ENCODE data around the gene ACTMAP. TPM values are rescaled to one million over a fixed set of nuclear protein-coding genes. Genes with fewer than 3 reads are reported as not detected.

Gene ACTMAP
- total and polyA plus RNA-seq, 2 of the 13 experiments (the other 11 are each of a cell fraction or from before 2014, with no cell fraction given): 2.2 to 7.9 TPM

DNA sequence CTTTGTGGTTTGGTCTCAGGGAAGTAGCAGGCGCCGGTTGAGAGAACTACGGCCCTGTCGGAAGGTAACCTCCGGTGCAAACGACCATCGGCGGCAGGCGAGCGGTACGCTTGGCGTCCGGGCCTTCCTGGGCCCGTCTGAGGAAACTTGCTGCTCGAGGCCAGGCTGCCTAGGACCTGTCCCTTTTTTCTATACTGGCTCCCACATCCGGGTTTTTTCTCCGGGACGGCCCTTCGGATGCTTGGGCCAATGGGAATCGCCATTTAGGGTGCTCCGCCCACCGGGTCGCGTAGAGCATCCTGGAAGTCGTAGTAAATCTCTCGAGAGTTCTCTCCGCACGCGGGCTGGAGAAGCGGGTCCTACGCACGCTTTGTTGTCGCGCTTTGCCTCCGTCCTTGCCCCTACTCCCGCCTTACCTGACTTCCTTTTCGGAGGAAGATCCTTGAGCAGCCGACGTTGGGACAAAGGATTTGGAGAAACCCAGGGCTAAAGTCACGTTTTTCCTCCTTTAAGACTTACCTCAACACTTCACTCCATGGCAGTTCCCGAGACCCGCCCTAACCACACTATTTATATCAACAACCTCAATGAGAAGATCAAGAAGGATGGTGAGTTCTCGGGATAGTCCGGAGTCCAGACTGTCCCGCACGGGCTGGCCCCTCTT lies 729 bp upstream of the ACTMAP start, which contains the start of gene SNRPA (continued):
- no peak for TF ChIP-seq FOXA1 (IDR thresholded peaks at IDR 0.05)
- TF ChIP-seq FOXA1 (CRISPR knock-in tag; IDR thresholded peaks at IDR 0.05): no peak
- TF ChIP-seq, protein P1, sequence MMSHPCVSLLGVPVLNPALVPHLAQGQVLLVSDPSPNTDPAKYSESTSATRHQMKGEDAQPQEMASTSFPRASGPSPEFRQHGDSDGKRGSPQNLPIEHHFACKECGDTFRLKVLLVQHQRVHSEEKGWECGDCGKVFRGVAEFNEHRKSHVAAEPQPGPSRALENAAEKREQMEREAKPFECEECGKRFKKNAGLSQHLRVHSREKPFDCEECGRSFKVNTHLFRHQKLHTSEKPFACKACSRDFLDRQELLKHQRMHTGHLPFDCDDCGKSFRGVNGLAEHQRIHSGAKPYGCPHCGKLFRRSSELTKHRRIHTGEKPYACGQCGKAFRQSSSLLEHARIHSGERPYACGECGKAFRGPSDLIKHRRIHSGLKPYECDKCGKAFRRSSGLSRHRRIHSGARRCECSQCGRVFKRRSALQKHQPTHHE (CRISPR knock-in tag; IDR thresholded peaks at IDR 0.05; ENCODE audit: borderline replicate concordance): no peak
- TF ChIP-seq ATF1 (CRISPR knock-in tag; IDR thresholded peaks at IDR 0.05): no peak
- no peak for TF ChIP-seq CCDC6 (CRISPR knock-in tag; IDR thresholded peaks at IDR 0.05)
- TF ChIP-seq, protein P2, sequence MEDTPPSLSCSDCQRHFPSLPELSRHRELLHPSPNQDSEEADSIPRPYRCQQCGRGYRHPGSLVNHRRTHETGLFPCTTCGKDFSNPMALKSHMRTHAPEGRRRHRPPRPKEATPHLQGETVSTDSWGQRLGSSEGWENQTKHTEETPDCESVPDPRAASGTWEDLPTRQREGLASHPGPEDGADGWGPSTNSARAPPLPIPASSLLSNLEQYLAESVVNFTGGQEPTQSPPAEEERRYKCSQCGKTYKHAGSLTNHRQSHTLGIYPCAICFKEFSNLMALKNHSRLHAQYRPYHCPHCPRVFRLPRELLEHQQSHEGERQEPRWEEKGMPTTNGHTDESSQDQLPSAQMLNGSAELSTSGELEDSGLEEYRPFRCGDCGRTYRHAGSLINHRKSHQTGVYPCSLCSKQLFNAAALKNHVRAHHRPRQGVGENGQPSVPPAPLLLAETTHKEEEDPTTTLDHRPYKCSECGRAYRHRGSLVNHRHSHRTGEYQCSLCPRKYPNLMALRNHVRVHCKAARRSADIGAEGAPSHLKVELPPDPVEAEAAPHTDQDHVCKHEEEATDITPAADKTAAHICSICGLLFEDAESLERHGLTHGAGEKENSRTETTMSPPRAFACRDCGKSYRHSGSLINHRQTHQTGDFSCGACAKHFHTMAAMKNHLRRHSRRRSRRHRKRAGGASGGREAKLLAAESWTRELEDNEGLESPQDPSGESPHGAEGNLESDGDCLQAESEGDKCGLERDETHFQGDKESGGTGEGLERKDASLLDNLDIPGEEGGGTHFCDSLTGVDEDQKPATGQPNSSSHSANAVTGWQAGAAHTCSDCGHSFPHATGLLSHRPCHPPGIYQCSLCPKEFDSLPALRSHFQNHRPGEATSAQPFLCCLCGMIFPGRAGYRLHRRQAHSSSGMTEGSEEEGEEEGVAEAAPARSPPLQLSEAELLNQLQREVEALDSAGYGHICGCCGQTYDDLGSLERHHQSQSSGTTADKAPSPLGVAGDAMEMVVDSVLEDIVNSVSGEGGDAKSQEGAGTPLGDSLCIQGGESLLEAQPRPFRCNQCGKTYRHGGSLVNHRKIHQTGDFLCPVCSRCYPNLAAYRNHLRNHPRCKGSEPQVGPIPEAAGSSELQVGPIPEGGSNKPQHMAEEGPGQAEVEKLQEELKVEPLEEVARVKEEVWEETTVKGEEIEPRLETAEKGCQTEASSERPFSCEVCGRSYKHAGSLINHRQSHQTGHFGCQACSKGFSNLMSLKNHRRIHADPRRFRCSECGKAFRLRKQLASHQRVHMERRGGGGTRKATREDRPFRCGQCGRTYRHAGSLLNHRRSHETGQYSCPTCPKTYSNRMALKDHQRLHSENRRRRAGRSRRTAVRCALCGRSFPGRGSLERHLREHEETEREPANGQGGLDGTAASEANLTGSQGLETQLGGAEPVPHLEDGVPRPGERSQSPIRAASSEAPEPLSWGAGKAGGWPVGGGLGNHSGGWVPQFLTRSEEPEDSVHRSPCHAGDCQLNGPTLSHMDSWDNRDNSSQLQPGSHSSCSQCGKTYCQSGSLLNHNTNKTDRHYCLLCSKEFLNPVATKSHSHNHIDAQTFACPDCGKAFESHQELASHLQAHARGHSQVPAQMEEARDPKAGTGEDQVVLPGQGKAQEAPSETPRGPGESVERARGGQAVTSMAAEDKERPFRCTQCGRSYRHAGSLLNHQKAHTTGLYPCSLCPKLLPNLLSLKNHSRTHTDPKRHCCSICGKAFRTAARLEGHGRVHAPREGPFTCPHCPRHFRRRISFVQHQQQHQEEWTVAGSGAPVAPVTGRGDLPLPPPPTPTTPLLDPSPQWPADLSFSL (CRISPR knock-in tag; IDR thresholded peaks at IDR 0.05): no peak
- no peak for TF ChIP-seq ONECUT2 (CRISPR knock-in tag; IDR thresholded peaks at IDR 0.05)
- TF ChIP-seq, protein P3, sequence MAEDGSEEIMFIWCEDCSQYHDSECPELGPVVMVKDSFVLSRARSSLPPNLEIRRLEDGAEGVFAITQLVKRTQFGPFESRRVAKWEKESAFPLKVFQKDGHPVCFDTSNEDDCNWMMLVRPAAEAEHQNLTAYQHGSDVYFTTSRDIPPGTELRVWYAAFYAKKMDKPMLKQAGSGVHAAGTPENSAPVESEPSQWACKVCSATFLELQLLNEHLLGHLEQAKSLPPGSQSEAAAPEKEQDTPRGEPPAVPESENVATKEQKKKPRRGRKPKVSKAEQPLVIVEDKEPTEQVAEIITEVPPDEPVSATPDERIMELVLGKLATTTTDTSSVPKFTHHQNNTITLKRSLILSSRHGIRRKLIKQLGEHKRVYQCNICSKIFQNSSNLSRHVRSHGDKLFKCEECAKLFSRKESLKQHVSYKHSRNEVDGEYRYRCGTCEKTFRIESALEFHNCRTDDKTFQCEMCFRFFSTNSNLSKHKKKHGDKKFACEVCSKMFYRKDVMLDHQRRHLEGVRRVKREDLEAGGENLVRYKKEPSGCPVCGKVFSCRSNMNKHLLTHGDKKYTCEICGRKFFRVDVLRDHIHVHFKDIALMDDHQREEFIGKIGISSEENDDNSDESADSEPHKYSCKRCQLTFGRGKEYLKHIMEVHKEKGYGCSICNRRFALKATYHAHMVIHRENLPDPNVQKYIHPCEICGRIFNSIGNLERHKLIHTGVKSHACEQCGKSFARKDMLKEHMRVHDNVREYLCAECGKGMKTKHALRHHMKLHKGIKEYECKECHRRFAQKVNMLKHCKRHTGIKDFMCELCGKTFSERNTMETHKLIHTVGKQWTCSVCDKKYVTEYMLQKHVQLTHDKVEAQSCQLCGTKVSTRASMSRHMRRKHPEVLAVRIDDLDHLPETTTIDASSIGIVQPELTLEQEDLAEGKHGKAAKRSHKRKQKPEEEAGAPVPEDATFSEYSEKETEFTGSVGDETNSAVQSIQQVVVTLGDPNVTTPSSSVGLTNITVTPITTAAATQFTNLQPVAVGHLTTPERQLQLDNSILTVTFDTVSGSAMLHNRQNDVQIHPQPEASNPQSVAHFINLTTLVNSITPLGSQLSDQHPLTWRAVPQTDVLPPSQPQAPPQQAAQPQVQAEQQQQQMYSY (CRISPR knock-in tag; IDR thresholded peaks at IDR 0.05): peak; percentile 39; the same call in 1 of the 2 replicates
- TF ChIP-seq MEIS2 (CRISPR knock-in tag; IDR thresholded peaks at IDR 0.05): no peak
- TF ChIP-seq SP2 (CRISPR knock-in tag; IDR thresholded peaks at IDR 0.05): 0 out of 2 replicates have a peak, but pooled peaks have one; percentile 82
- no peak for TF ChIP-seq ETV5 (CRISPR knock-in tag; IDR thresholded peaks at IDR 0.05; ENCODE audit: borderline replicate concordance)
- TF ChIP-seq EHMT2 (IDR thresholded peaks at IDR 0.05; ENCODE audit: borderline replicate concordance, low read depth, low read length): no peak
- peak; percentile 44 for TF ChIP-seq SP4 (CRISPR knock-in tag; IDR thresholded peaks at IDR 0.05)
- no peak for TF ChIP-seq ATF7 (IDR thresholded peaks at IDR 0.05)
- no peak for TF ChIP-seq ATF7 (CRISPR knock-in tag; IDR thresholded peaks at IDR 0.05)
- TF ChIP-seq ZNF431 (CRISPR knock-in tag; IDR thresholded peaks at IDR 0.05; ENCODE audit: borderline replicate concordance, low read depth): no peak
- TF ChIP-seq SMARCC2 (IDR thresholded peaks at IDR 0.05): no peak
- no peak for TF ChIP-seq ZNF781 (CRISPR knock-in tag; IDR thresholded peaks at IDR 0.05; ENCODE audit: borderline replicate concordance, not compliant biosample characterization)
- TF ChIP-seq ZNF30 (CRISPR knock-in tag; IDR thresholded peaks at IDR 0.05): no peak
- no peak for TF ChIP-seq PLRG1 (conservative IDR thresholded peaks at IDR 0.05)
- TF ChIP-seq ZNF629 (CRISPR knock-in tag; conservative IDR thresholded peaks at IDR 0.05): no peak
